ENCODE results near the gene BTRC.
A peak's percentile ranks its signal among the peaks of the same experiment; 100 is the strongest.
"Not testable (repeated sequence)": the region's sequence is repeated elsewhere in the genome, so short reads cannot be mapped to it uniquely, and the experiment has no call there.

The BTRC gene

GRCh38 chr10:101373063-101373462 is 19.1 kb downstream of the BTRC start:
- Histone ChIP-seq H3K9me3 (replicated peaks; ENCODE audit: low read length) (no peaks in the 10 kb centered on the region), H3K27me3 (ENCODE audit: control insufficient read depth, insufficient read depth, low read length) (no peaks in the 10 kb centered on the region), H3K4me3 (ENCODE audit: low read length) (no peak overlapping the region), H3K4me2 (ENCODE audit: low read length) (no peak overlapping the region), H3K36me3 (ENCODE audit: insufficient read depth, low read length) (no peaks in the 10 kb centered on the region), H3K9ac (ENCODE audit: low read depth, low read length) (no peak overlapping the region), H3K4me1 (ENCODE audit: control insufficient read depth, insufficient read depth, low read length) (peaks cover under 1% of the 10 kb centered on the region)

- not testable (repeated sequence) for H3K4me1 ChIP-seq (ENCODE audit: control insufficient read depth, insufficient read depth, low read length); H3K9me3 ChIP-seq (replicated peaks; ENCODE audit: low read length); H3K36me3 ChIP-seq (ENCODE audit: insufficient read depth, low read length); H3K27me3 ChIP-seq (ENCODE audit: control insufficient read depth, insufficient read depth, low read length); H3K4me3 ChIP-seq (ENCODE audit: low read length); H3K4me2 ChIP-seq (ENCODE audit: low read length); H3K9ac ChIP-seq (ENCODE audit: low read depth, low read length)
These were observed 20.0 kb downstream of the BTRC start for GRCh38 chr10:101373993-101374392.

GRCh38 chr10:101375076-101375475 is 21.1 kb downstream of the BTRC start:
- H3K4me3 ChIP-seq (ENCODE audit: low read length): no peak overlapping the region
- no peak overlapping the region for H3K9ac ChIP-seq (ENCODE audit: low read depth, low read length)
- no peaks in the 10 kb centered on the region for H3K4me1 ChIP-seq (ENCODE audit: control insufficient read depth, insufficient read depth, low read length)
- no peaks in the 10 kb centered on the region for H3K27me3 ChIP-seq (ENCODE audit: control insufficient read depth, insufficient read depth, low read length)
- no peaks in the 10 kb centered on the region for H3K9me3 ChIP-seq (replicated peaks; ENCODE audit: low read length)
- H3K36me3 ChIP-seq (ENCODE audit: insufficient read depth, low read length): no peaks in the 10 kb centered on the region
- H3K4me2 ChIP-seq (ENCODE audit: low read length): no peak overlapping the region

- Histone ChIP-seq H3K4me1 (ENCODE audit: control insufficient read depth, insufficient read depth, low read length) (no peaks in the 10 kb centered on the region), H3K36me3 (ENCODE audit: insufficient read depth, low read length) (no peaks in the 10 kb centered on the region), H3K4me3 (ENCODE audit: low read length) (no peak overlapping the region), H3K9ac (ENCODE audit: low read depth, low read length) (no peak overlapping the region), H3K9me3 (replicated peaks; ENCODE audit: low read length) (no peaks in the 10 kb centered on the region), H3K4me2 (ENCODE audit: low read length) (no peak overlapping the region), H3K27me3 (ENCODE audit: control insufficient read depth, insufficient read depth, low read length) (no peaks in the 10 kb centered on the region)
These were observed 25.8 kb downstream of the BTRC start for GRCh38 chr10:101379663-101380352.

- Histone ChIP-seq H3K4me1 (ENCODE audit: control insufficient read depth, insufficient read depth, low read length) (peaks cover 3% of the 10 kb centered on the region), H3K9me3 (replicated peaks; ENCODE audit: low read length) (no peaks in the 10 kb centered on the region), H3K4me3 (ENCODE audit: low read length) (no peak overlapping the region), H3K9ac (ENCODE audit: low read depth, low read length) (no peak overlapping the region), H3K4me2 (ENCODE audit: low read length) (no peak overlapping the region), H3K27me3 (ENCODE audit: control insufficient read depth, insufficient read depth, low read length) (no peaks in the 10 kb centered on the region), H3K36me3 (ENCODE audit: insufficient read depth, low read length) (no peaks in the 10 kb centered on the region)
These were observed 26.5 kb downstream of the BTRC start for GRCh38 chr10:101380353-101381017.

DNA sequence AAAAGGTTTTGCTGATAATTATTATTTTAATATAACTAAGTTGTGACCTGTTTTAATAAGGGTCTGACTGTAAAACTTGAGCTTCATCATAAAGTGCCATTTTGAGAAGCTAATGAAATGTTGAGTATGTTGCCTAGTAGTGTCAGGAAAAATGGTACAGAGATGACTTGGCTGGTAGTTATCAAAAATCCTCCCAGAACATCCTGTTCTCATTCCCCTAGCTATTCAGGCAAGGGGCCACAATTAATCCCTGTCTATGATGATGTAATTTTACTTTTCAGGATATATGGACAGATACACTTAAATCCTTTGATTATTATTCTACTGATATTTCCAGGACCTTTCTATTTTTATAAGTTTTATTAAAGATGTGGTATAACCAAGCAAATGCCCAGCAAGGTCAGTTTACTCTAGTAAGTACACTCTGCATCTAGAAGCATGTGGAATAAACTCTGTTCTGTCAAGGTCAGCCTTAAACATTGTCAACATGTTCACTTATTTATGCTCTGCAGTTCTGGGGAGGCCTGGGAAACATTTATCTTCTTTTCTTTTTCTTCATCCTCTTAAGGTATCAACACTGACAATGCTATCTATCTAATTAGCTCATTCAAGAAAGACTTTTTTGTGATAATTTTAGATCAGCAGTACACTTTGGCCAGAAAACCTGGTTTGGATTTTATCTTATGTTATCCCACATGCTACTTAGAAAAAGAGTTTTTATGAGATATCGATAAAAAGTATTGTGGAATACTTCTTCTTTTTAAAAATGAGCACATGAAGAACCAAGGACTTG is 32.1 kb downstream of the BTRC start:
- H3K4me3 ChIP-seq (ENCODE audit: low read length): no peak overlapping the region
- H3K27me3 ChIP-seq (ENCODE audit: control insufficient read depth, insufficient read depth, low read length): no peaks in the 10 kb centered on the region
- H3K4me1 ChIP-seq (ENCODE audit: control insufficient read depth, insufficient read depth, low read length): peaks cover 11% of the 10 kb centered on the region
- no peak overlapping the region for H3K9ac ChIP-seq (ENCODE audit: low read depth, low read length)
- H3K9me3 ChIP-seq (replicated peaks; ENCODE audit: low read length): no peaks in the 10 kb centered on the region
- H3K4me2 ChIP-seq (ENCODE audit: low read length): peak overlapping the region; percentile 35
- H3K36me3 ChIP-seq (ENCODE audit: insufficient read depth, low read length): no peaks in the 10 kb centered on the region

DNA sequence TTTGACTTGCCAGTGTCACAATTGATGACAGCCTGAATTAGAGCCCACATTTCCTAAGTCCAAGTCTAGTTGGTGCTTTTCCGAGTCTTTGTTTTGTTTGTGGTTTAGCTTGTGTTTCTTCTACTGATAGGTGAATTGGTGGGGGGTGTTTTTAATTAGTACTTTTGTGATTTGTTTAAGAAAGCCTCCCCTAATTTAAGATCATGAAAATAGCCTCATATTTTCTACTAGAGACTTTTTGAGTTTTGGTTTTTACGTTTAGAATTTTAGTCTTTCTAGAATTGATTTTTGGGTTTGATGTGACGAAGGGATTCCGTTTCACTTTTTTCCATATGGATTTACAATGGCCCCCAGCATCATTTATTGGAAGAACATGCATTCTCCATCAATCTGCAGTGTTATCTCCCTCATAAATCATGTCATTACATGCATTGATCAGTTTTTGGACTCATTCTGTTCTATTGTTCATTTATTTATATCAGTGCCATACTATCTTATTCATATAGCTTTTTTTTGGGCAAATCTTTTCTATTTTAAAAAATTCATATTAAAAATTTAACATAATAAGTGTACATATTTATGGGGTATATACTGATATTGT is 32.8 kb downstream of the BTRC start:
- Histone ChIP-seq H3K4me3 (ENCODE audit: low read length) (no peak overlapping the region), H3K4me1 (ENCODE audit: control insufficient read depth, insufficient read depth, low read length) (peaks cover 11% of the 10 kb centered on the region), H3K4me2 (ENCODE audit: low read length) (no peak overlapping the region), H3K9me3 (replicated peaks; ENCODE audit: low read length) (no peaks in the 10 kb centered on the region), H3K36me3 (ENCODE audit: insufficient read depth, low read length) (no peaks in the 10 kb centered on the region), H3K9ac (ENCODE audit: low read depth, low read length) (no peak overlapping the region), H3K27me3 (ENCODE audit: control insufficient read depth, insufficient read depth, low read length) (no peaks in the 10 kb centered on the region)

GRCh38 chr10:101388676-101389276 is 34.8 kb downstream of the BTRC start:
- no peaks in the 10 kb centered on the region for H3K36me3 ChIP-seq (ENCODE audit: insufficient read depth, low read length)
- H3K9ac ChIP-seq (ENCODE audit: low read depth, low read length): no peak overlapping the region
- peaks cover 11% of the 10 kb centered on the region for H3K4me1 ChIP-seq (ENCODE audit: control insufficient read depth, insufficient read depth, low read length)
- no peaks in the 10 kb centered on the region for H3K9me3 ChIP-seq (replicated peaks; ENCODE audit: low read length)
- no peaks in the 10 kb centered on the region for H3K27me3 ChIP-seq (ENCODE audit: control insufficient read depth, insufficient read depth, low read length)
- no peak overlapping the region for H3K4me2 ChIP-seq (ENCODE audit: low read length)
- no peak overlapping the region for H3K4me3 ChIP-seq (ENCODE audit: low read length)

GRCh38 chr10:101389532-101389931 is 35.6 kb downstream of the BTRC start:
- H3K4me2 ChIP-seq (ENCODE audit: low read length); H3K4me3 ChIP-seq (ENCODE audit: low read length); H3K36me3 ChIP-seq (ENCODE audit: insufficient read depth, low read length); H3K9me3 ChIP-seq (replicated peaks; ENCODE audit: low read length); H3K9ac ChIP-seq (ENCODE audit: low read depth, low read length); H3K27me3 ChIP-seq (ENCODE audit: control insufficient read depth, insufficient read depth, low read length): not testable (repeated sequence)
- peaks cover 11% of the 10 kb centered on the region for H3K4me1 ChIP-seq (ENCODE audit: control insufficient read depth, insufficient read depth, low read length)

DNA sequence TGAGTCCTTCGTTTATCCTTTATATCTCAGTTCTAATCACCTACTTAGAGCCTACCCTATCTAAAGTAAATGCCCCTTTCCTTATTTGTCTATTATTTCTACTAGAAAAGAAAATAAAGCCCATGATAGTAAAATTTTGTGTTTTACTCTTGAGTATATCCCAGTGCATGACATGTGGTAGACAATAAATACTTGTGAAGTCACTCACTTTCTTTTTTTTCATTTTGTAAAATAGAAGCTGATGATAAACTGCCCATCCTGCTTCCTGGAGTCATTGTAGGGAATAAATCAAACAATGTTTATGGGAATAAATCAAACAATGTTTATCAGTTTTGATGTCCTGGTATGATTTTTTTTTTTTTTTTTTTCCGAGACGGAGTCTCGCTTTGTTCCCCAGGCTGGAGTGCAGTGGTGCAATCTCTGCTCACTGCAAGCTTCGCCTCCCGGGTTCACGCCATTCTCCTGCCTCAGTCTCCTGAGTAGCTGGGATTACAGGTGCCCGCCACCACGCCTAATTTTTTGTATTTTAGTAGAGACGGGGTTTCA is 36.1 kb downstream of the BTRC start:
- Histone ChIP-seq H3K4me3 (ENCODE audit: low read length) (no peak overlapping the region), H3K4me1 (ENCODE audit: control insufficient read depth, insufficient read depth, low read length) (peaks cover 11% of the 10 kb centered on the region), H3K9me3 (replicated peaks; ENCODE audit: low read length) (no peaks in the 10 kb centered on the region), H3K36me3 (ENCODE audit: insufficient read depth, low read length) (no peaks in the 10 kb centered on the region), H3K27me3 (ENCODE audit: control insufficient read depth, insufficient read depth, low read length) (no peaks in the 10 kb centered on the region), H3K4me2 (ENCODE audit: low read length) (no peak overlapping the region), H3K9ac (ENCODE audit: low read depth, low read length) (no peak overlapping the region)

- Histone ChIP-seq H3K27me3 (ENCODE audit: control insufficient read depth, insufficient read depth, low read length) (no peaks in the 10 kb centered on the region), H3K4me3 (ENCODE audit: low read length) (no peak overlapping the region), H3K9me3 (replicated peaks; ENCODE audit: low read length) (no peaks in the 10 kb centered on the region), H3K4me1 (ENCODE audit: control insufficient read depth, insufficient read depth, low read length) (no peaks in the 10 kb centered on the region), H3K9ac (ENCODE audit: low read depth, low read length) (no peak overlapping the region), H3K36me3 (ENCODE audit: insufficient read depth, low read length) (no peaks in the 10 kb centered on the region), H3K4me2 (ENCODE audit: low read length) (no peak overlapping the region)
These were observed 39.4 kb downstream of the BTRC start for GRCh38 chr10:101393378-101393777.
